GM18873 (cell line): Measurements from ENCODE around the gene UBE2Q1.
"Not testable (repeated sequence)": the region's sequence is repeated elsewhere in the genome, so short reads cannot be mapped to it uniquely, and the experiment has no call there.

Experiments
- ATAC-seq: cut with Tn5 transposase; IDR thresholded peaks from one replicate; pipeline ENCODE4 v1.9.1; 2021; ENCODE audit warnings: mild to moderate bottlenecking, moderate library complexity, moderate number of reproducible peaks; ENCODE audit not compliant: unreplicated experiment, low FRiP score

Gene UBE2Q1

GRCh38 chr1:154552036-154552435, 6.4 kb downstream of the UBE2Q1 start:
- ATAC-seq: no peak

GRCh38 chr1:154551474-154551873, 7.0 kb downstream of the UBE2Q1 start:
- ATAC-seq: no peak

GRCh38 chr1:154550657-154551056, 7.8 kb downstream of the UBE2Q1 start:
- no peak for ATAC-seq

- no peak for ATAC-seq
These were observed 8.4 kb downstream of the UBE2Q1 start for GRCh38 chr1:154550070-154550469.

GRCh38 chr1:154549202-154549770, 9.2 kb downstream of the UBE2Q1 start:
- ATAC-seq: no peak

- no peak for ATAC-seq
These were observed 10.4 kb downstream of the UBE2Q1 start for GRCh38 chr1:154548028-154548427.

GRCh38 chr1:154547105-154547732, 11.2 kb downstream of the UBE2Q1 start:
- ATAC-seq: no peak

- ATAC-seq: no peak
These were observed 12.0 kb downstream of the UBE2Q1 start for GRCh38 chr1:154546264-154547063.

GRCh38 chr1:154541231-154541630, 17.2 kb downstream of the UBE2Q1 start:
- ATAC-seq: no peak

GRCh38 chr1:154539486-154540483, 18.7 kb downstream of the UBE2Q1 start:
- ATAC-seq: no peak

GRCh38 chr1:154536570-154536969, 21.9 kb downstream of the UBE2Q1 start:
- no peak for ATAC-seq

- no peak for ATAC-seq
These were observed 24.3 kb downstream of the UBE2Q1 start for GRCh38 chr1:154533952-154534844.

GRCh38 chr1:154531950-154532349, 26.5 kb downstream of the UBE2Q1 start:
- ATAC-seq: not testable (repeated sequence)

- no peak for ATAC-seq
These were observed 29.2 kb downstream of the UBE2Q1 start for GRCh38 chr1:154529308-154529707.

GRCh38 chr1:154527192-154527591, 31.3 kb downstream of the UBE2Q1 start:
- ATAC-seq: no peak

GRCh38 chr1:154524881-154525280, 33.6 kb downstream of the UBE2Q1 start:
- no peak for ATAC-seq

GRCh38 chr1:154521695-154522094, 36.8 kb downstream of the UBE2Q1 start:
- ATAC-seq: no peak

GRCh38 chr1:154520333-154520732, 38.1 kb downstream of the UBE2Q1 start:
- no peak for ATAC-seq

- ATAC-seq: no peak
These were observed 38.9 kb downstream of the UBE2Q1 start for GRCh38 chr1:154519591-154519991.
